IMR-90 (cell line): ENCODE data around the gene TRPM6. TPM values are rescaled to one million over a fixed set of nuclear protein-coding genes. Genes with fewer than 3 reads are reported as not detected.

Experiments used
- ATAC-seq: fragments of 200-7000 bp; cut with Tn5 transposase; 2 replicates; pipeline ENCODE4 v1.9.1; 2020; ENCODE audit warnings: low read depth, mild to moderate bottlenecking, moderate library complexity
- BruUV-seq: library from RNA; stranded (reverse); fragments of 400-500 nt; replicated peaks from 2 replicates; lab custom pipeline; 2021; lab: Mats Ljungman, UMichigan
- CTCF ChIA-PET: fragments of 300-600 bp; formaldehyde crosslinking; extraction: SDS; loops from one replicate; lab custom pipeline; 2021; ENCODE audit warnings: antibody characterized with exemption; lab: Yijun Ruan, JAX
- POLR2A ChIA-PET: fragments of 300-600 bp; sonication (Branson Sonifier 250); formaldehyde crosslinking; loops from one replicate; lab custom pipeline; 2022; ENCODE audit warnings: antibody characterized with exemption; ENCODE audit not compliant: unreplicated experiment; lab: Charles Lee
- DNase-seq: peaks from one replicate; pipeline ENCODE4 v3.0.0; 2013
- H2AFZ ChIP-seq: replicated peaks from 2 replicates; pipeline ENCODE3; 2013; ENCODE audit warnings: low read length, mild to moderate bottlenecking; ENCODE audit not compliant: poor library complexity
- H2AK5ac ChIP-seq: 2 replicates; pipeline ENCODE4 v1.6.1; 2013; ENCODE audit warnings: low read depth, low read length, inconsistent platforms
- H2AK9ac ChIP-seq: replicated peaks from 2 replicates; pipeline ENCODE3; 2013; ENCODE audit warnings: mild to moderate bottlenecking, low read depth, low read length, moderate library complexity; ENCODE audit not compliant: poor library complexity
- H2BK120ac ChIP-seq: 2 replicates; pipeline ENCODE4 v1.6.1; 2013; ENCODE audit warnings: low read depth, low read length, inconsistent platforms
- H2BK15ac ChIP-seq: 3 replicates; pipeline ENCODE4 v1.6.1; 2013; ENCODE audit warnings: low read depth, low read length, inconsistent platforms
- H2BK20ac ChIP-seq: 2 replicates; pipeline ENCODE4 v1.6.1; 2013; ENCODE audit warnings: low read depth, mild to moderate bottlenecking, inconsistent platforms, low read length, moderate library complexity
- H2BK5ac ChIP-seq: 2 replicates; pipeline ENCODE4 v1.6.1; 2013; ENCODE audit warnings: mild to moderate bottlenecking, low read depth, low read length, inconsistent platforms; ENCODE audit not compliant: poor library complexity, severe bottlenecking
- H3K14ac ChIP-seq: replicated peaks from 2 replicates; pipeline ENCODE4 v1.6.1; 2013; ENCODE audit warnings: low read depth, low read length, inconsistent platforms
- H3K18ac ChIP-seq: 2 replicates; pipeline ENCODE4 v1.6.1; 2013; ENCODE audit warnings: low read depth, low read length, control low read depth
- H3K23ac ChIP-seq: 2 replicates; pipeline ENCODE4 v1.6.1; 2013; ENCODE audit warnings: low read depth, low read length, inconsistent platforms
- H3K27ac ChIP-seq: 2 replicates; pipeline ENCODE4 v1.5.1; 2013; ENCODE audit warnings: mild to moderate bottlenecking, control low read depth, low read length; ENCODE audit not compliant: insufficient read depth
- H3K27me3 ChIP-seq: 2 replicates; pipeline ENCODE4 v1.6.1; 2013; ENCODE audit warnings: low read length; ENCODE audit not compliant: control insufficient read depth, insufficient read depth
- H3K36me3 ChIP-seq: 2 replicates; pipeline ENCODE4 v1.6.1; 2013; ENCODE audit warnings: low read length, mixed read lengths; ENCODE audit not compliant: control insufficient read depth, insufficient read depth
- H3K4ac ChIP-seq: 2 replicates; pipeline ENCODE4 v1.6.1; 2013; ENCODE audit warnings: low read depth, low read length, inconsistent platforms
- H3K4me1 ChIP-seq: 2 replicates; pipeline ENCODE4 v1.6.1; 2013; ENCODE audit warnings: low read length, mixed read lengths; ENCODE audit not compliant: control insufficient read depth, insufficient read depth
- H3K4me2 ChIP-seq: 2 replicates; pipeline ENCODE4 v1.6.1; 2013; ENCODE audit warnings: low read depth, mild to moderate bottlenecking, control low read depth, low read length, moderate library complexity
- H3K4me3 ChIP-seq: 2 replicates; pipeline ENCODE4 v1.5.1; 2013; ENCODE audit warnings: low read depth, mild to moderate bottlenecking, control low read depth, low read length, moderate library complexity; ENCODE audit not compliant: insufficient read depth
- H3K56ac ChIP-seq: 2 replicates; pipeline ENCODE4 v1.6.1; 2013; ENCODE audit warnings: low read length, inconsistent platforms; ENCODE audit not compliant: insufficient read depth; ENCODE audit errors: extremely low read depth
- H3K79me1 ChIP-seq, 2 experiments: 2 replicates each; pipeline ENCODE4 v1.6.1; 2013; ENCODE audit warnings: low read length in 2 of 2, inconsistent platforms in 1 of 2, low read depth in 1 of 2
- H3K9ac ChIP-seq: 2 replicates; pipeline ENCODE4 v1.6.1; 2013; ENCODE audit warnings: low read depth, low read length, control low read depth
- H3K9me1 ChIP-seq: 2 replicates; pipeline ENCODE4 v1.6.1; 2013; ENCODE audit warnings: low read length, inconsistent platforms; ENCODE audit not compliant: insufficient read depth
- H3K9me3 ChIP-seq: 2 replicates; pipeline ENCODE4 v1.6.1; 2013; ENCODE audit warnings: low read length; ENCODE audit not compliant: control insufficient read depth, insufficient read depth
- H4K20me1 ChIP-seq: 2 replicates; pipeline ENCODE4 v1.6.1; 2013; ENCODE audit warnings: low read length, inconsistent platforms; ENCODE audit not compliant: insufficient read depth
- H4K5ac ChIP-seq: 2 replicates; pipeline ENCODE4 v1.6.1; 2013; ENCODE audit warnings: mild to moderate bottlenecking, low read depth, low read length, control low read depth
- H4K8ac ChIP-seq, 2 experiments: 2 replicates each; pipeline ENCODE4 v1.6.1; 2013; ENCODE audit warnings: low read depth in 2 of 2, low read length in 2 of 2, control low read depth in 1 of 2, inconsistent platforms in 1 of 2
- H4K91ac ChIP-seq: 2 replicates; pipeline ENCODE4 v1.6.1; 2013; ENCODE audit warnings: low read depth, low read length, inconsistent platforms; ENCODE audit not compliant: insufficient read depth
- CEBPB ChIP-seq: IDR thresholded peaks from 2 replicates; pipeline ENCODE4 v1.6.1; 2012; ENCODE audit warnings: low read depth, low read length, improper control_type of control experiment
- FOS ChIP-seq: fragments of 150-350 bp; IDR thresholded peaks from 2 replicates; pipeline ENCODE4 v1.6.1; 2016; ENCODE audit warnings: low read depth, low read length
- MAZ ChIP-seq: IDR thresholded peaks from 2 replicates; pipeline ENCODE4 v1.6.1; 2012; ENCODE audit warnings: low read depth, mild to moderate bottlenecking, low read length, improper control_type of control experiment, moderate library complexity, borderline replicate concordance
- RAD21 ChIP-seq: IDR thresholded peaks from 2 replicates; pipeline ENCODE4 v1.6.1; 2012; ENCODE audit warnings: low read length, improper control_type of control experiment
- RCOR1 ChIP-seq: IDR thresholded peaks from 2 replicates; pipeline ENCODE4 v1.6.1; 2012; ENCODE audit warnings: mild to moderate bottlenecking, low read length, improper control_type of control experiment; ENCODE audit not compliant: insufficient replicate concordance
- SMC3 ChIP-seq: fragments of 150-350 bp; IDR thresholded peaks from 2 replicates; pipeline ENCODE4 v1.6.1; 2016; ENCODE audit warnings: low read depth, mild to moderate bottlenecking, antibody characterized with exemption, low read length, moderate library complexity
- WGBS, 2 experiments: methylation state at CpG; one replicate each; pipeline versions ENCODE4 v1.1.5 to v1.1.7; 2013; ENCODE audit warnings: missing lambda C conversion rate in 2 of 2; ENCODE audit not compliant: insufficient read length in 1 of 2; ENCODE audit errors: extremely low coverage in 2 of 2; 5-methylcytosine and 5-hydroxymethylcytosine counted together
- dilution Hi-C: fragments of 300-500 bp; cut with HindIII; formaldehyde crosslinking; loops from one replicate; pipeline ENCODE4 v1.14.3; 2018; ENCODE audit warnings: low sequenced_read_pairs; ENCODE audit not compliant: unreplicated experiment
- in situ Hi-C: fragments of 300-500 bp; cut with MboI; formaldehyde crosslinking; loops from 3 replicates; pipeline ENCODE4 v1.14.3; 2019; ENCODE audit warnings: low sequenced_read_pairs, inconsistent platforms, mixed read lengths
- intact Hi-C: fragments of 100-400 bp; cut with micrococcal nuclease; formaldehyde crosslinking; loops from 2 replicates; pipeline ENCODE4 v1.10.0; 2022
- polyA plus RNA-seq, 3 experiments: library from polyadenylated mRNA; depleted of rRNA; stranded (reverse); fragments of >200 nt; gene quantifications; 2 replicates each; pipeline ENCODE4 v1.2.3, GENCODE V29; 2012; ENCODE audit warnings: low replicate concordance in 1 of 3
- total RNA-seq: library from RNA; depleted of rRNA; stranded (reverse); fragments of >200 nt; gene quantifications from 2 replicates; pipeline ENCODE4 v1.2.3, GENCODE V29; 2012
- TF ChIP-seq, protein P1 (sequence below): fragments of 150-350 bp; IDR thresholded peaks from 2 replicates; pipeline ENCODE4 v1.6.1; 2017; ENCODE audit warnings: mild to moderate bottlenecking, antibody characterized with exemption, low read length, low read depth

TRPM6 gene
- total and polyA plus RNA-seq, 2 of the 4 experiments (the other 2 are of a cell fraction), result under 0.01 to 0.02 TPM

GRCh38 chr9:74803376-74804017 lies 84.2 kb downstream of the TRPM6 start:
- Histone ChIP-seq H2BK120ac (no peak overlapping the region), H3K14ac (no peak overlapping the region), H3K23ac (no peak overlapping the region), H2AK5ac (no peak overlapping the region), H2AK9ac (no peak overlapping the region), H2BK5ac (no peak overlapping the region), H2AFZ (no peak overlapping the region), H3K56ac (no peak overlapping the region), H3K18ac (no peak overlapping the region), H4K91ac (no peak overlapping the region), H3K9ac (no peak overlapping the region), H3K4me2 (no peak overlapping the region), H3K4me1 (no peaks in the 10 kb centered on the region), H2BK20ac (no peak overlapping the region), H3K4ac (no peak overlapping the region), H2BK15ac (no peak overlapping the region), H4K5ac (no peak overlapping the region), H3K9me3 (no peaks in the 10 kb centered on the region), H3K27ac (no peak overlapping the region), H3K79me1 (no peaks in the 10 kb centered on the region), H4K20me1 (no peaks in the 10 kb centered on the region), H3K4me3 (no peak overlapping the region), H3K9me1 (no peaks in the 10 kb centered on the region), H3K36me3 (no peaks in the 10 kb centered on the region), H4K8ac (no peak overlapping the region), H3K27me3 (peaks cover 1% of the 10 kb centered on the region; the same call in 1 of the 2 replicates)
- no CpG with 5 or more reads among the region's 4 CpGs for WGBS, 2 experiments
- DNase-seq, result no peak
- BruUV-seq, result no TSS peak
- in situ Hi-C loops, result no loop called here
- dilution Hi-C loops, result no loop called here
- CTCF ChIA-PET, result no interaction called here
- TF ChIP-seq MAZ, result no peak
- no peak for TF ChIP-seq FOS
- TF ChIP-seq RCOR1, result no peak
- TF ChIP-seq, protein P1, sequence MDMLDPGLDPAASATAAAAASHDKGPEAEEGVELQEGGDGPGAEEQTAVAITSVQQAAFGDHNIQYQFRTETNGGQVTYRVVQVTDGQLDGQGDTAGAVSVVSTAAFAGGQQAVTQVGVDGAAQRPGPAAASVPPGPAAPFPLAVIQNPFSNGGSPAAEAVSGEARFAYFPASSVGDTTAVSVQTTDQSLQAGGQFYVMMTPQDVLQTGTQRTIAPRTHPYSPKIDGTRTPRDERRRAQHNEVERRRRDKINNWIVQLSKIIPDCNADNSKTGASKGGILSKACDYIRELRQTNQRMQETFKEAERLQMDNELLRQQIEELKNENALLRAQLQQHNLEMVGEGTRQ, result no peak
- TF ChIP-seq RAD21, result no peak
- no peak for TF ChIP-seq CEBPB
- no peak for TF ChIP-seq SMC3
- no peak for ATAC-seq
- intact Hi-C loops, result no loop called here
- POLR2A ChIA-PET, result no interaction called here
